Measurements from ENCODE around the gene TBK1. TPM values are rescaled to one million over a fixed set of nuclear protein-coding genes. Genes with fewer than 3 reads are reported as not detected.

Gene TBK1
- polyA plus RNA-seq, 1 donor from 2014 or later, result 19.7 TPM

DNA sequence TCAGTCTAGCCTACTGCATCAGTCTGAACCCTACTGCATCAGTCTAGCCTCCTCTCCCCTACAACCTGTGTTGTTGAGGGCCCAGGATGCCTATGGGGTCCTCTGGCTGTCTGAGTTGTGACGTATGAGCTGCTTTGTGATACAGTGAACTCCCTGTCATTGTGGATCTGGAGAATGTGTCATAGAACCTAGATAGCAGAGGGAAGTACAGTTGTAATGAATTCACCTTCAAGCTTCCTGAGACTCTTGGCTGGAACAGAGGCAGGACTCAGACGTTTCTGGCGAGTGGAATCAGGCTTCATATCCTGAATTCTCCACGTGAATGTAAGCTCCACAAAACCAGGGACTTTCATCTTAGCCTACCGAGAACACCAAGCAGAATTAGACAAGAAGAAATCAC, 17.0 kb downstream of the TBK1 start:
- Histone ChIP-seq H3K36me3 (ENCODE audit: insufficient read depth, low read length) (no peaks in the 10 kb centered on the region), H3K79me2 (replicated peaks; ENCODE audit: insufficient read depth, low read length) (no peaks in the 10 kb centered on the region), H3K4me3 (ENCODE audit: low read length) (no peak overlapping the region), H3K27ac (ENCODE audit: low read length) (no peak overlapping the region), H3K9ac (ENCODE audit: low read length) (no peak overlapping the region), H3K9me2 (ENCODE audit: insufficient read depth, low read length) (no peaks in the 10 kb centered on the region), H3K27me3 (ENCODE audit: insufficient read depth, low read depth, low read length) (no peaks in the 10 kb centered on the region), H3K9me3 (ENCODE audit: low read length) (no peaks in the 10 kb centered on the region), H4K20me1 (ENCODE audit: insufficient read depth) (no peaks in the 10 kb centered on the region), H3F3A (ENCODE audit: insufficient read depth, low read length, poor library complexity, severe bottlenecking) (no peaks in the 10 kb centered on the region), H3K4me2 (ENCODE audit: low read length) (no peak overlapping the region), H2AFZ (ENCODE audit: low read depth, low read length) (no peak overlapping the region)
- TF ChIP-seq SMC3 (conservative IDR thresholded peaks at IDR 0.05; ENCODE audit: poor library complexity) (no peak), EP300 (conservative IDR thresholded peaks at IDR 0.05; ENCODE audit: poor library complexity, severe bottlenecking) (no peak), POLR2AphosphoS5 (IDR thresholded peaks at IDR 0.05) (no peak), RAD21 (conservative IDR thresholded peaks at IDR 0.05) (no peak), CTCF (IDR thresholded peaks at IDR 0.05; ENCODE audit: poor library complexity, severe bottlenecking) (no peak), TAF1 (IDR thresholded peaks at IDR 0.05; ENCODE audit: low read depth) (no peak), REST (IDR thresholded peaks at IDR 0.05; ENCODE audit: borderline replicate concordance) (no peak), EZH2 (IDR thresholded peaks at IDR 0.05; ENCODE audit: borderline replicate concordance, insufficient read depth, low read length, poor library complexity, severe bottlenecking) (no peak), MXI1 (conservative IDR thresholded peaks at IDR 0.05; ENCODE audit: poor library complexity, severe bottlenecking) (no peak)

DNA sequence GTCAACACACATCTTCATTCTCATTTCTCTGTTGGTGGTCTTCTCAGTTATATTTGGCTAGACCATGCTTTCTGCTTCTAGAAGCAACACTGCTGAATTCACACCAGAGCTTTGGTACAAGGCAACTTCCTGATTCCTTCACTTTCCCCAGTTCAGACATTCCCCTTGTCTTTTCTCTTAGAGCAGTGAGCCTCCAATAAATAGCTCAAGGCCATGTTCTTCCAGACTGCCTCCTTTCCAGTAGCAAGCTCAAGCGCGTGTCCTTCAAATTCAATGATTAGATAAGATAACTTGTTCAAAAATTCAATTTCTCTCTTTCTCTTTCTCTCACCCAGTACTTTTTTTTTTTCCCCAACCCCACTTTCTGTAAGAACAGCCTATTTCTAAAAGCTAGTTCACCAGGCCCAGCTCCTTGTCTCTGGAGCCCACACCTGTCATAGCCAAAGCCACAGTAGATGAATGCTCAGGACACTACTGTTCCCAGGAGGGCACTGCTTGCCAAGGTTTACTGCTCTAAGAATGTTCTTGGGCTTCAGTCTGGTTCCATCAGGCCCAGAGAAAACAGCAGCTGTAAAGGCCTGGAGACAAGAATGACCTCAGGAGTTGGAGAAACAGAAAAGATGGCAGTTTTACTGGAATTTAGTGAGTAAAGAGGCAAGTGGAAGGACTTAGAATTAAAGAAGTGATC, 17.7 kb downstream of the TBK1 start:
- H3K4me3 ChIP-seq (ENCODE audit: low read length), result no peak overlapping the region
- no peak overlapping the region for H2AFZ ChIP-seq (ENCODE audit: low read depth, low read length)
- no peaks in the 10 kb centered on the region for H3K9me2 ChIP-seq (ENCODE audit: insufficient read depth, low read length)
- no peak overlapping the region for H3K9ac ChIP-seq (ENCODE audit: low read length)
- no peaks in the 10 kb centered on the region for H3F3A ChIP-seq (ENCODE audit: insufficient read depth, low read length, poor library complexity, severe bottlenecking)
- TF ChIP-seq SMC3 (conservative IDR thresholded peaks at IDR 0.05; ENCODE audit: poor library complexity) (no peak), TAF1 (IDR thresholded peaks at IDR 0.05; ENCODE audit: low read depth) (no peak), MXI1 (conservative IDR thresholded peaks at IDR 0.05; ENCODE audit: poor library complexity, severe bottlenecking) (no peak), EZH2 (IDR thresholded peaks at IDR 0.05; ENCODE audit: borderline replicate concordance, insufficient read depth, low read length, poor library complexity, severe bottlenecking) (no peak), CTCF (IDR thresholded peaks at IDR 0.05; ENCODE audit: poor library complexity, severe bottlenecking) (no peak), EP300 (conservative IDR thresholded peaks at IDR 0.05; ENCODE audit: poor library complexity, severe bottlenecking) (no peak), RAD21 (conservative IDR thresholded peaks at IDR 0.05) (no peak)
- no peak overlapping the region for H3K27ac ChIP-seq (ENCODE audit: low read length)
- H3K27me3 ChIP-seq (ENCODE audit: insufficient read depth, low read depth, low read length), result no peaks in the 10 kb centered on the region
- no peaks in the 10 kb centered on the region for H3K36me3 ChIP-seq (ENCODE audit: insufficient read depth, low read length)
- H3K9me3 ChIP-seq (ENCODE audit: low read length), result no peaks in the 10 kb centered on the region
- H3K4me2 ChIP-seq (ENCODE audit: low read length), result no peak overlapping the region
- H3K79me2 ChIP-seq (replicated peaks; ENCODE audit: insufficient read depth, low read length), result no peaks in the 10 kb centered on the region
- no peaks in the 10 kb centered on the region for H4K20me1 ChIP-seq (ENCODE audit: insufficient read depth)
